HEK293 (cell line): ENCODE data around the gene FNDC5.

Experiments used
- AEBP2 ChIP-seq: fragments of 450-650 bp; formaldehyde crosslinking; IDR thresholded peaks from 2 replicates; pipeline ENCODE4 v1.5.1; 2016; ENCODE audit warnings: missing biosample characterization, missing genetic modification characterization, borderline replicate concordance
- GLI4 ChIP-seq: fragments of 450-650 bp; formaldehyde crosslinking; IDR thresholded peaks from 2 replicates; pipeline ENCODE4 v1.5.1; 2016; ENCODE audit warnings: missing biosample characterization, missing genetic modification characterization
- HOXA7 ChIP-seq: sonication (generic); formaldehyde crosslinking; IDR thresholded peaks from 2 replicates; pipeline ENCODE4 v1.8.1; 2022; ENCODE audit warnings: missing genetic modification reagents, borderline replicate concordance
- KLF10 ChIP-seq: fragments of 450-650 bp; IDR thresholded peaks from 2 replicates; pipeline ENCODE4 v1.5.1; 2018; ENCODE audit warnings: missing biosample characterization, mild to moderate bottlenecking, missing genetic modification characterization
- PRDM2 ChIP-seq: fragments of 450-650 bp; formaldehyde crosslinking; IDR thresholded peaks from 2 replicates; pipeline ENCODE4 v1.5.1; 2016; ENCODE audit warnings: missing biosample characterization, missing genetic modification characterization, borderline replicate concordance
- TSHZ1 ChIP-seq: fragments of 450-650 bp; formaldehyde crosslinking; IDR thresholded peaks from 2 replicates; pipeline ENCODE4 v1.5.1; 2016; ENCODE audit warnings: missing biosample characterization, missing genetic modification characterization, borderline replicate concordance
- ZFP37 ChIP-seq: fragments of 450-650 bp; formaldehyde crosslinking; IDR thresholded peaks from 2 replicates; pipeline ENCODE4 v1.5.1; 2016; ENCODE audit warnings: missing biosample characterization, missing genetic modification characterization
- ZFP69B ChIP-seq: fragments of 450-650 bp; formaldehyde crosslinking; IDR thresholded peaks from 2 replicates; pipeline ENCODE4 v1.5.1; 2016; ENCODE audit warnings: missing biosample characterization, missing genetic modification characterization
- ZIC2 ChIP-seq: fragments of 450-650 bp; formaldehyde crosslinking; IDR thresholded peaks from 2 replicates; pipeline ENCODE4 v1.5.1; 2016; ENCODE audit warnings: missing biosample characterization, missing genetic modification characterization
- ZNF10 ChIP-seq: fragments of 450-650 bp; formaldehyde crosslinking; IDR thresholded peaks from 2 replicates; pipeline ENCODE4 v1.5.1; 2017; ENCODE audit warnings: missing biosample characterization, missing genetic modification characterization
- ZNF114 ChIP-seq: fragments of 450-650 bp; formaldehyde crosslinking; IDR thresholded peaks from 2 replicates; pipeline ENCODE4 v1.5.0; 2017; ENCODE audit warnings: missing biosample characterization, missing genetic modification characterization
- ZNF148 ChIP-seq: fragments of 450-650 bp; formaldehyde crosslinking; IDR thresholded peaks from 2 replicates; pipeline ENCODE4 v1.5.0; 2017; ENCODE audit warnings: missing biosample characterization, missing genetic modification characterization, borderline replicate concordance
- ZNF184 ChIP-seq: fragments of 450-650 bp; IDR thresholded peaks from 2 replicates; pipeline ENCODE4 v1.5.1; 2018; ENCODE audit warnings: missing biosample characterization, mild to moderate bottlenecking, missing genetic modification characterization
- ZNF202 ChIP-seq: fragments of 450-650 bp; formaldehyde crosslinking; IDR thresholded peaks from 2 replicates; pipeline ENCODE4 v1.5.1; 2016; ENCODE audit warnings: missing biosample characterization, missing genetic modification characterization, borderline replicate concordance
- ZNF214 ChIP-seq: fragments of 450-650 bp; formaldehyde crosslinking; IDR thresholded peaks from 2 replicates; pipeline ENCODE4 v1.5.1; 2017; ENCODE audit warnings: missing biosample characterization, mild to moderate bottlenecking, missing genetic modification characterization, borderline replicate concordance
- ZNF223 ChIP-seq: fragments of 450-650 bp; formaldehyde crosslinking; IDR thresholded peaks from 2 replicates; pipeline ENCODE4 v1.5.1; 2016; ENCODE audit warnings: missing biosample characterization, missing genetic modification characterization
- ZNF266 ChIP-seq: fragments of 450-650 bp; formaldehyde crosslinking; IDR thresholded peaks from 2 replicates; pipeline ENCODE4 v1.5.1; 2016; ENCODE audit warnings: missing biosample characterization, missing genetic modification characterization, low read depth
- ZNF404 ChIP-seq: fragments of 450-650 bp; formaldehyde crosslinking; IDR thresholded peaks from 2 replicates; pipeline ENCODE4 v1.5.1; 2017; ENCODE audit warnings: missing biosample characterization, missing genetic modification characterization
- ZNF768 ChIP-seq: fragments of 450-650 bp; formaldehyde crosslinking; IDR thresholded peaks from 2 replicates; pipeline ENCODE4 v1.5.1; 2018; ENCODE audit warnings: missing biosample characterization, mild to moderate bottlenecking, missing genetic modification characterization
- ZNF785 ChIP-seq: fragments of 450-650 bp; formaldehyde crosslinking; IDR thresholded peaks from 2 replicates; pipeline ENCODE4 v1.5.1; 2016; ENCODE audit warnings: missing biosample characterization, missing genetic modification characterization
- ZNF843 ChIP-seq: fragments of 450-650 bp; formaldehyde crosslinking; IDR thresholded peaks from 2 replicates; pipeline ENCODE4 v1.5.1; 2016; ENCODE audit warnings: missing biosample characterization, missing genetic modification characterization
- ZSCAN30 ChIP-seq: fragments of 450-650 bp; IDR thresholded peaks from 2 replicates; pipeline ENCODE4 v1.5.1; 2018; ENCODE audit warnings: missing biosample characterization, mild to moderate bottlenecking, missing genetic modification characterization, moderate library complexity
- ZSCAN4 ChIP-seq: fragments of 450-650 bp; formaldehyde crosslinking; IDR thresholded peaks from 2 replicates; pipeline ENCODE4 v1.5.1; 2017; ENCODE audit warnings: missing biosample characterization, missing genetic modification characterization

Gene FNDC5

GRCh38 chr1:32817815-32818786 lies 52.6 kb downstream of the FNDC5 start (continued):
- TF ChIP-seq ZFP69B (tag by site-specific recombination) (peak; percentile 70), ZNF843 (tag by site-specific recombination) (0 out of 2 replicates have a peak, but pooled peaks have one; percentile 50), AEBP2 (tag by site-specific recombination) (no peak), HOXA7 (CRISPR knock-in tag) (no peak), ZNF214 (tag by site-specific recombination) (no peak), ZNF223 (peak; percentile 99), ZIC2 (tag by site-specific recombination) (peak; percentile 100), ZNF184 (no peak), ZNF114 (tag by site-specific recombination) (no peak), ZNF266 (tag by site-specific recombination) (no peak), ZNF202 (tag by site-specific recombination) (no peak), PRDM2 (tag by site-specific recombination) (no peak), ZSCAN4 (tag by site-specific recombination) (0 out of 2 replicates have a peak, but pooled peaks have one; percentile 52), ZNF148 (tag by site-specific recombination) (no peak), ZNF768 (tag by site-specific recombination) (no peak; the same call in 1 of the 2 replicates), ZNF10 (tag by site-specific recombination) (peak; percentile 60; the same call in 1 of the 2 replicates), ZNF404 (no peak), ZNF785 (tag by site-specific recombination) (no peak), KLF10 (peak; percentile 20; the same call in 1 of the 2 replicates), GLI4 (tag by site-specific recombination) (no peak), TSHZ1 (tag by site-specific recombination) (no peak), ZSCAN30 (tag by site-specific recombination) (peak; percentile 38; the same call in 1 of the 2 replicates), ZFP37 (0 out of 2 replicates have a peak, but pooled peaks have one; percentile 33)
